Natural killer cell treated with Interleukin-12 subunit alpha and Interleukin-12 subunit beta and Interleukin-15 and Interleukin-18, amount 100 ng/mL, for 72 hours (primary cell): ENCODE measurements around the gene KBTBD13. TPM values are rescaled to one million over a fixed set of nuclear protein-coding genes. Genes with fewer than 3 reads are reported as not detected.
"Not testable (repeated sequence)": the region's sequence is repeated elsewhere in the genome, so short reads cannot be mapped to it uniquely, and the experiment has no call there.

Experiments
- ATAC-seq, 2 donors: fragments of 150-1000 bp; cut with Tn5 transposase in 1 of 2; sonication (Bioruptor Pico), chemical (Tn5 transposase) in 1 of 2; 2 replicates each; pipeline ENCODE4 v1.10.0; 2021
- DNase-seq: peaks from one replicate; pipeline ENCODE4 v3.0.0; 2022; ENCODE audit warnings: low spot score
- H3K27ac Mint-ChIP-seq, 2 donors: 1 replicate in 1 of 2; 2 replicates in 1 of 2; pipeline ENCODE4 v1.8.0; 2022; ENCODE audit warnings: mixed read lengths in 2 of 2, mild to moderate bottlenecking in 1 of 2, moderate library complexity in 1 of 2
- H3K27me3 Mint-ChIP-seq, 2 donors: 1 replicate in 1 of 2; 2 replicates in 1 of 2; pipeline ENCODE4 v1.8.0; 2022; ENCODE audit warnings: mixed read lengths in 2 of 2
- H3K36me3 Mint-ChIP-seq: one replicate; pipeline ENCODE4 v1.8.0; 2022; ENCODE audit warnings: mixed read lengths
- H3K4me1 Mint-ChIP-seq, 2 donors: 1 replicate in 1 of 2; 2 replicates in 1 of 2; pipeline ENCODE4 v1.8.0; 2022; ENCODE audit warnings: low read depth in 2 of 2, mixed read lengths in 2 of 2, mild to moderate bottlenecking in 1 of 2
- H3K4me3 Mint-ChIP-seq: one replicate; pipeline ENCODE4 v1.8.0; 2022; ENCODE audit warnings: mixed read lengths
- H3K9me3 Mint-ChIP-seq: 2 replicates; pipeline ENCODE4 v1.8.0; 2022; ENCODE audit warnings: mixed read lengths
- total RNA-seq, 2 donors: library from RNA; stranded (reverse); gene quantifications; one replicate each; pipeline ENCODE4 v1.2.3, GENCODE V29; 2022

The KBTBD13 gene
- total RNA-seq, 2 donors from 2014 or later: not detected

DNA sequence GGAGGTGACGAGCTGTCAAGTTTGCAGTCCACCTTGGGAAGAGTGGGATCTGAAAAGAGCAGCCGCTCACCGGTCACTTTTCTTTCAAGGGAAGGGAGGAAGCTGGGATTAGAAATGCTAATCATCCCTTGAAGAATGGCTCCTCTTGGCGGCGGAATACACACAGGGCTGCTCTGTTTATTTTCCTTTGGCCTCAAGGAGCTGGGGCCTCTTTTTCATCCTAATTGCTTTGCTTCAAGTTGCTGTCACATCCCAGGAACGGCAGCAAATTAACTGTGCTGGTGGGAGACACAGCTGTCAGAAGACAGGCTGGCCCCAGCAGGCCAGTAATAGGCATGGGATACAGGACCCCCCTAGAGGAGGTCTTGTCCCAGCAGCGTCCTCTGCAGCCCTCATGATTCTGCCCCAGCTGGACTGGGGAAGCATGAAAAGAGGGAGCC is 6.7 kb downstream of the KBTBD13 start:
- no peak overlapping the region for H3K4me3 Mint-ChIP-seq
- H3K9me3 Mint-ChIP-seq: no peaks in the 10 kb centered on the region
- peak; percentile 10 for DNase-seq
- peaks cover 23 to 31% of the 10 kb centered on the region in 2 donors for H3K27me3 Mint-ChIP-seq
- H3K36me3 Mint-ChIP-seq: no peaks in the 10 kb centered on the region
- H3K4me1 Mint-ChIP-seq: peaks cover 8 to 19% of the 10 kb centered on the region in 2 donors
- no peak overlapping the region for H3K27ac Mint-ChIP-seq
- ATAC-seq: no peak

DNA sequence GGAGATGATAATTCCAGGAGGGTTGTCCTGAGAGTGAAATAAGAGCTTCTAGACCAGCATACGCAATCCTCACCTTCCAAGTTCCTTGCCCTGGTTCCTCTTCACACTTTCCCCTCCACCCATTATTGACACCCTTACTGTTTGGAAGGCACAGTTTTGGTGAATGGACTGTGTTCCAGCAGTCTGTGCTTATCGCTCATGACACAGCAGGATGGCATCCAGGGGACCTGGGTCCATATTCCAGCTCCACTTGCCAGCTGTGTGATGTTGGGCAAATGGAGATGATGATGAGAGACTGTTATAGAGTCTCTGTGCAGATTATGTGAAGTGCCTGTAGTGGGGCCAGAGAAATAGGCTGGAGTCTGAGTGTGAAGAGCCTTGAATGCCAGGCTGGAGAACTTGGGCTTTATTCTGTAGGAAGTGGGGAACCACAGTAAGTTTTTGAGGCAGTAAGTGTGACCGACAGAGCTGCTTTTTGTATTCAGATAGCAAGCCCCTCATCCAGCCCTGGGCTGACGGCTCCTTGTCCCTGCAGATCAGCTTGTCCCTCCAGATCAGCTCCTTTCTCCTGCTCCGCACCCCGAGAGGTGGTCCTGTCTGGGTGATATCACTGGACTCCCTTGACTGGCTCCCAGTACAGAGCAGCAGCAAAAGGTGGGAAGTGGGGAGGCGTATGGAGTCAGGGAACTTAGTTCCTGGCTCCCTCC is 8.1 kb downstream of the KBTBD13 start:
- Mint-ChIP-seq H3K27ac (no peak overlapping the region), H3K27me3 (peaks cover 14 to 19% of the 10 kb centered on the region in 2 donors)
- DNase-seq: peak; percentile 47

DNA sequence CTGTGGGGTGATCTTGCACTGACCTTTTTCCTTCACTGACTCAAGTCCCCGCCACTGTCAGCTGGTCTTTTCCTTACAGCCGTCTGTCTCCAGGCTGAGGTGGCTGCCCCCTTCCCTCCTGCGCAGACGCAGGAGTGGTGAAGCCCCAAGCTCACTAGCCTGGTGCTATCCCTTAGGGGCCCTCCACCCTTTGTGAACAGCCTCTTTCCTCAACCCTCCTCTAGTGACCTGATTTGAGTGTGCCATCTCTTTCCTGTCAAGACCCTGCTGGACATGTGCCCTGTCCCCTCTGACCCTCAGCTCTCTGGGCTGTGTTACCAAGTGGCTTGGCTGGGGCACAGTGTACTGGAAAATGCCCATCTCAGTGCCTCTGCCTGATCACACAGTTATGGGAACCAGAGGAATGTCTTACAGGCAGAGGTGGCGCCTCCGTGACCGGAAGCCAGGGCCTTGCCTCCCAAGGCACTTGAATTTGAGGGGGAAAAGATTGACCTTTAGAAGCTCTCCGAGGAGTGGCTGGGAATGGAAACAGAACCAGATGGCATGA is 8.7 kb downstream of the KBTBD13 start:
- Mint-ChIP-seq H3K4me3 (no peak overlapping the region), H3K27ac (no peak overlapping the region), H3K36me3 (no peaks in the 10 kb centered on the region), H3K9me3 (no peaks in the 10 kb centered on the region), H3K27me3 (peaks cover 14 to 19% of the 10 kb centered on the region in 2 donors), H3K4me1 (peaks cover 8 to 19% of the 10 kb centered on the region in 2 donors)
- DNase-seq: peak; percentile 28
- ATAC-seq: no peak

More for the DNA sequence above, 8.1 kb downstream of the KBTBD13 start:
- no peaks in the 10 kb centered on the region for H3K9me3 Mint-ChIP-seq
- no peaks in the 10 kb centered on the region for H3K36me3 Mint-ChIP-seq
- no peak overlapping the region for H3K4me3 Mint-ChIP-seq
- ATAC-seq: no peak
- peaks cover 8 to 19% of the 10 kb centered on the region in 2 donors for H3K4me1 Mint-ChIP-seq

DNA sequence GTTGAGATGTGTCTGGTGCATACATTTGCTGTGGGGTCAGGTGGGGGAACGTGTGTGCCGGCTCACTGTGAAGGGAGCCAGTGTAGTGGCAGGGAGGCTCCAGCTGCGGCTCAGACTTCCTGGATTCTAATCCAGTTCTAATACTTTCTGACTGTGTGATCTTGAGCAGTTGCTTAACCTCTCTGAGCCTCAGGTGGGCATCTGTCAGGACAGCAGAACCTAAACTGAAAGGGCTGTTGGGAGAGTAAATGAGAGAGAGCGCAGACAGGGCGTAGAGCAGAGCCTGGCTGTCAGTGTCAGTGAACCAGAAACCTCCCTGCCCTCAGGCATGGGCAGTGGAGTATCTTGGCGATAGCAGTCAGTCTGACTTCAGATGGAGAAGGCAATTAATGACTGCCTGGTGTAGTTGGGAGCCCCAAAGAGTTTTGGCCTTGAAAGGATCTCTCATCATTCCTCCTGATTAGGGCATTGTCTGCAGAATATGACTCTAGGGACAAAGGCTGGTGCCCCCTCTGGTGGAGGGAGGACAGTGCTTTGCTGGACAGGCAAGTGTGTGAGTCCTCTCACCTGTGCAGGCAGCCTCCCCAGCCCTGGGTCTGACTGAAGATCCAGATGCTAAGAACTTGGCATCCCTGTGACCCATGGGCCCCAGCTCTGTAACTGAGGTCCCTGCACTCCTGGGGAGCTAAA is 9.6 kb downstream of the KBTBD13 start:
- peaks cover 14 to 19% of the 10 kb centered on the region in 2 donors for H3K27me3 Mint-ChIP-seq
- no peak for DNase-seq
- H3K36me3 Mint-ChIP-seq: no peaks in the 10 kb centered on the region
- peak in 1 of 2 donors; percentile 14 for ATAC-seq
- H3K9me3 Mint-ChIP-seq: no peaks in the 10 kb centered on the region
- H3K4me3 Mint-ChIP-seq: no peak overlapping the region
- H3K27ac Mint-ChIP-seq: no peak overlapping the region
- H3K4me1 Mint-ChIP-seq: peaks cover 8 to 19% of the 10 kb centered on the region in 2 donors

DNA sequence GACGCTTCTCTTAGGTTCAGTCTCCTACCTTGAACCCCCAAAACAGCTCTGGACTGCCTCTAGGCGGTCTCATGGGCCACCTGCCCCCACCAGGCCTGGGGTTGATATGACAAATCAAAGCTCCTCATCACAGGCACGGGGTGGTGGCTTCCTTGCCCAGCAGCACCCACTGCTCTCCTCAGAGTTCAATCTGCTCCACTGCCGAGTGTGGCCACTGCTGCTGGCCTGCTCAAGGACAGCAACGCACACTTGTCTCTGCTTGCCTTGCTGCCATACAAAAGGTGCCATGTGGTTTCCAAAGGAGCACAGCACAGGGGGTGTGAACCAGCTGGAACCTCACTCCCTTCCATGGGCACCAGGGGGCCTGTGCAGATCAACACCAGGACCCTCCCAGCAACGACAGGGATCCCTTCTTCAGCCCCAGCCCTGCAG is 10.2 kb downstream of the KBTBD13 start:
- no peak for DNase-seq
- no peaks in the 10 kb centered on the region for H3K36me3 Mint-ChIP-seq
- peaks cover 14 to 19% of the 10 kb centered on the region in 2 donors for H3K27me3 Mint-ChIP-seq
- no peaks in the 10 kb centered on the region for H3K9me3 Mint-ChIP-seq
- ATAC-seq: no peak
- H3K27ac Mint-ChIP-seq: no peak overlapping the region
- H3K4me3 Mint-ChIP-seq: no peak overlapping the region
- peaks cover 8 to 19% of the 10 kb centered on the region in 2 donors for H3K4me1 Mint-ChIP-seq

DNA sequence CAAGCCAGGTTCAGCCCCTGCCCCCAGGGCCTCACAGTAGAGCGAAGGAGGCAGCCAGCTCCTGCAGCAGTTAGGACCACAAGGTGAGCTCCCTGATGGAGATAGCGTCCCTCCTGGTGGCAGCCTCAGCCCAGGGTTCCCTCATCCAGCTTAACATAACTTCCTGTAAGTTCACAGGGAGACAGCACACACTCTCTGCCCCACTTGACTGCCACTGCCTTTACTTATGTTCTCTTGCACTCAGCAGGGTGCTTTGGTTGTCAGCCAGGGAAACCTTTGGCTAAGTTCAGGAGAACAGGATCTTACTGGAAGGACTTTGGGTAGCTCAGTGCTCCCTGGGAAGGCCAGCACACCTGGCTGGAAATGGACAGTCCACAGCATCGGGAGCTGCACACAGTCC is 10.9 kb downstream of the KBTBD13 start:
- Mint-ChIP-seq H3K27ac (peak overlapping the region in 1 of 2 donors; percentile 47), H3K4me1 (peaks cover 6 to 18% of the 10 kb centered on the region in 2 donors)

DNA sequence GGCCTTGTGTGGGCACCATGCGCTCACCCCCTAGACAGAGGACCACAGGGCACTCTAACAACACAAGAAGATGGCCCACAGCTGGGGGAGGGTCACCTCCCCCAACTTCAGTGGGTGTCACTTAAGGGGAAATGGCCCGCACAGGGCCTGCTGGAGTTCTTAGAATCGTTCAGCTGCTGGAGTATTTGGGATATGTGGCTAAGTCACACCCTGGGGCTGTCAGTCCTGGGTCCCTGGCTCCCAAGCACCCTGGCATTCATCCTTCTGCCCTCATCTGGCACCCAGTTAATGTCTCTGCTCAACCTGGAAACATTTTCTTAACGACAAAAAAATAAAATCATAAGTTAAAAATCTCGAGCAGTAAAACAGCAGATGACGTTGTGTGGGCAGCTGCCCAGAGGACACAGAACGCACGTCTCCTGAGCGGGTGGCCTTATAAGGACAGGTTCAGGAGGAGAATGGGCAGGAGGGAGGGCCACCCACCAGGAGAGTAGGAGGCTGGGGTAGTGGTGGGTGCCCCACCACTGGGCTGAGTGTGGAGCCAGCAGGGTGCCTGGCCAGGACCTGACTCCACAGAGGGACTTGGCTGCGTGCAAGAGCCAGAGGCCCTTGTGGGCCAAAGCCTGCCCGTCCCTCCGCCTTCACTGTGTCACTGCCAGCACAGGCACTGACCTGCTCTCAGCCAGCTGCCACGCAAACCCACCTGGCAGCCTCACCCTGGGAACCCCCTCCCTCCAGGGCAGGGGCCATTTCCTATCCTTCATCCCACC is 11.5 kb downstream of the KBTBD13 start:
- Mint-ChIP-seq H3K36me3 (no peaks in the 10 kb centered on the region), H3K27me3 (peaks cover 6 to 9% of the 10 kb centered on the region in 2 donors), H3K4me3 (no peak overlapping the region), H3K27ac (no peak overlapping the region), H3K9me3 (no peaks in the 10 kb centered on the region), H3K4me1 (peaks cover 0 to 12% of the 10 kb centered on the region in 2 donors)
- DNase-seq: peak; percentile 51
- ATAC-seq: no peak

More for the DNA sequence above, 10.9 kb downstream of the KBTBD13 start:
- Mint-ChIP-seq H3K9me3 (no peaks in the 10 kb centered on the region), H3K36me3 (no peaks in the 10 kb centered on the region), H3K4me3 (no peak overlapping the region), H3K27me3 (peaks cover 12 to 15% of the 10 kb centered on the region in 2 donors)
- no peak for ATAC-seq
- no peak for DNase-seq

DNA sequence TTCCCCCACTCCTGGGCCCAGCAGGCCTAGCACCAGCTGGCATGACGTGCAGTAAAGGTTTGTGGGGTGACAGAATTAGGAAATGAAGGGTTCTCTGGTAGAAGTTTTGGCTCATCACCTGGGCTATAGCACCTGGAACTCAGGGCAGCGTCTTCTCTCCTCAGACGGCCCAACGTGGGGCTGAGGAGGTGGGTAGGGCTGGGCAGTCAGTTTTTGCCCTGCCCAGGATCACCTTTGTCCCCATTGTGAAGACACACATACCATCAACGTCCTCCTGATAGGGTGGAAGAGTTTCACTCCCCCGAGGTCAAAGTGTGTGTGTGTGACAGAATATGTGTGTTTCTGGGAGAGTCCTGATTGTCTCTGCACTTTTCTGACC is 12.1 kb downstream of the KBTBD13 start:
- Mint-ChIP-seq H3K27me3 (peaks cover 6 to 7% of the 10 kb centered on the region in 2 donors), H3K27ac (no peak overlapping the region), H3K4me3 (no peak overlapping the region), H3K36me3 (no peaks in the 10 kb centered on the region), H3K9me3 (no peaks in the 10 kb centered on the region), H3K4me1 (peaks cover 0 to 12% of the 10 kb centered on the region in 2 donors)
- ATAC-seq (no peak), DNase-seq (no peak)

DNA sequence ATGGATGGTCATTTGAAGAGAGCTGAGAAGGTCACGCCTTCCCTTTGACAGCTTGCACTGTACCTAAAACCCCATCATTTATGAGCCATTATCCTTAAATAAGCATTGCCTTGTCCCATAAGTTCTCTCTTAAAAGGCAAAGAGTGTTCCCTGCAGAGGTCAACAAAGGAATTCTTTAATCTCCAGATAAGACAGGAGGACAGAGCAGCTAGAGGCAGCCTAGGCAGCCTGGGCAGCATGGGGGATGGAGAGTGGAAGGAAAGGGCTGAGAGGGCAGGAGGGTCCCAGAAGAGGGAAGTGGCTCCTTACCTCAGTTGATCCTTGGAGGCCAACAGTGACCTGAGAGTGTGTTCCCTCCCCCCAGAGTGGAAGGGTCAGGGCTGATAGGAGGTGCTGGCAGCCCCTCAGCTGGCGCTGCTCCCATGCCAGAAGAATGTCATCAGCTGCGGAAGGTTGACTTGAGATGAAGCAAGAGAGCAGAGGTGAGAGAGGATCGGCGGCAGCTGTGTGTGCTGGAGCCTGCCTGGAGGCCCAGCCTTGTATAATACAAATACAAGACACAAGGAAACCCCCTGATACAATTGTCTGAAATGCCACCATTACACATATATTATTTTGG is 12.8 kb downstream of the KBTBD13 start:
- Mint-ChIP-seq H3K36me3 (no peaks in the 10 kb centered on the region), H3K27me3 (no peaks in the 10 kb centered on the region), H3K4me1 (peaks cover 0 to 8% of the 10 kb centered on the region in 2 donors), H3K27ac (no peak overlapping the region), H3K9me3 (no peaks in the 10 kb centered on the region), H3K4me3 (no peak overlapping the region)
- ATAC-seq: no peak
- no peak for DNase-seq

DNA sequence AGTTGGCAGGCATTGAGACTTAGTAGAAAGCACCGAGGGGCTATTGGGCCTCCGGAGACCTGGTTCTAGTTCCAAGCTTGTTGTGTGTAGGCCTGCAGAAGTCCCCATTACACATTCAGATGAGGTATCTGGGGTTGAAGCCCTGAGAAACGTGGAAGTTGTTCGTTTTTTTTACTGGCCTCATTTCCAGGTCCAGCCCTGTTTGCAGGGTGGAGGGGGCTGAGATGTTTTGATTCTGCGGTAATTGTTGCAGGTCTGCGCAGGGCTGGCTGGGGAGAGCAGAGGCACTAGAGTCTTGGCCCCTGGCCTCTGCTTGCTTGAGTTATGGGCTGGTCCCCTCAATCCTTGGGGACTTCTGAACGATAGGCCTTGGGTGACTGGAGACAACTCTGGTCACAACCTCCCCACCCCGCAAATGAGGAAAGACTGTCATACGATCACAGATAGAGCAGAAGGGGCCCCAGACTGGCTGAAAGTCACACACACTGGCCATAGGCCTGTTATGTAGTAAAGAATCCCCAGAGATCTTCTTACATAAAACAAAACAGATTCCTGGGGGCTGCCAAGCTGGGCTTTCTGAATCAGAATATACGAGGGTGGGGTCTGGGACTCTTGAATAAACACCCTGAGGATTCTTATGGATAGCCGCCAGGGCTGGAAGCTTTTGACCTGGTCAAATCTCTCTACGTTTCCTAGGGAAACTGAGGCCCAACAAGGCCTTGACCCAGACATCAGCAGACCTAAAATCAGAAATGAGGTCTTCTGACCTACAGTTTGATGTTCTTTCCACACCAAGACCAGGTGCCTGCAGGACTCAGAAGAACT is 15.6 kb downstream of the KBTBD13 start:
- no peak for ATAC-seq
- Mint-ChIP-seq H3K27me3 (no peaks in the 10 kb centered on the region), H3K27ac (no peak overlapping the region), H3K36me3 (no peaks in the 10 kb centered on the region), H3K9me3 (no peaks in the 10 kb centered on the region), H3K4me3 (no peak overlapping the region), H3K4me1 (peaks cover 0 to 4% of the 10 kb centered on the region in 2 donors)
- DNase-seq: no peak

DNA sequence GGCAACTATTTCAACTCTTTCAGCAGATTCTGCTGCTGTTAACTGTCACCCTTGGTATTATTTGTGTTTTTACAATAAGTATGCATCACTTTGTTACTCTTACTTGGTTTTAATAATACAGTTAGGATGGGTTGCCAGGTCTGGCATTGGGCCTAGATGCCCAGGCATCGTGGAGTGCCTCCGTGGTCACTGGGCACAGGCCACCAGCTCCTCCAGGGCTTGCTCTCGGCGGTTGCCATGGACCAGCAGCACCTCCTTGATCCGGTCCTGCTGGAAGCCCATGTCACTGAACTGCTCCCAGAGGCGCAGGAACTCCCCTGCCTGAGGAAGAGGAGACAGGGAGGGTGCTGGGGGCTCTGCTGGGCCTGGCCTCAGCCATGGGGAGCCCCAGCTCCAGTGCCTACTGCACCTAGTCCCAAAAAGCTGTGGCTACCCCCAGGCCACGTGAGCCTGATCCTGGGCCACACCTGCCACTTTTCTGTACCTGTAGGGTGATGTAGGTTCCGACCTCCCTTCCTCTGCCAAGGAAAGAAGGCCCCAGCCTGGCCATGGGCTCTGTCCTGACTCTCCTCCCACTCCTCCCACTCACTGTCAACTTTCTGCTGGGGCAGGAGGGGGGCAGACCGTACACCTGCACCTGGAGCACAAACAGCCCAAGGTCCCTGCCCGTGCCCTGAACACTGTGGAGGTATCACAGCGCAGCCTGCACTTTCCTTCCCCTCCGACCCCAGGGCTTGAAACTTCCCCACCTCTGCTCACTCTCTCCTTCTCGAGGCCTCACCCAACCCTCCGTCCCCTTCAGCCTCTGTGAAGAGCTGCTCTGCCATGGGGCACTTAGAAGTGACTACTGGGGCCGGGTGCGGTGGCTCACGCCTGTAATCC is 16.6 kb downstream of the KBTBD13 start:
- H3K27me3 Mint-ChIP-seq: no peaks in the 10 kb centered on the region
- no peaks in the 10 kb centered on the region for H3K9me3 Mint-ChIP-seq
- ATAC-seq (no peak), DNase-seq (no peak)
- H3K4me3 Mint-ChIP-seq: no peak overlapping the region
- H3K27ac Mint-ChIP-seq: no peak overlapping the region
- peaks cover 2% of the 10 kb centered on the region for H3K36me3 Mint-ChIP-seq
- H3K4me1 Mint-ChIP-seq: no peaks in the 10 kb centered on the region

DNA sequence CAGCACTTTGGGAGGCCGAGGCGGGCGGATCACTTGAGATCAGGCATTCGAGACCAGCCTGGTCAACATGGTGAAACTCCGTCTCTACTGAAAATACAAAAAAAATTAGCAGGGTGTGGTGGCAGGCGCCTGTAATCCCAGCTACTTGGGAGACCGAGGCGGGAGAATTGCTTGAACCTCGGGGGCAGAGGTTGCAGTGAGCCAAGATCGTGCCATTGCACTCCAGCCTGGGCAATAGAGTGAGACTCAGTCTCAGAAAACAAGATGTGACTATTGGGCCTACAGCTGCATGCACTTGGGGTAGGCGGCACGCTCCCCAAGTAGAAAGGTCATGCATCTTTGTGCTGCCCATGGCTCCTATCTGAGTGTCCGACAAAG is 17.2 kb downstream of the KBTBD13 start:
- ATAC-seq, DNase-seq, H3K4me1 Mint-ChIP-seq, H3K4me3 Mint-ChIP-seq, H3K9me3 Mint-ChIP-seq, H3K27me3 Mint-ChIP-seq, H3K27ac Mint-ChIP-seq, H3K36me3 Mint-ChIP-seq: not testable (repeated sequence)
